Kidney epithelial cell (primary cell): ENCODE data around the gene CHMP6. TPM values are rescaled to one million over a fixed set of nuclear protein-coding genes. Genes with fewer than 3 reads are reported as not detected.

Experiments
- DNase-seq: peaks from one replicate; pipeline ENCODE4 v3.0.0-alpha.2; 2010; ENCODE audit warnings: low read depth
- H3K27me3 ChIP-seq: 2 replicates; pipeline ENCODE4 v1.6.0; 2011; ENCODE audit warnings: low read length; ENCODE audit not compliant: control insufficient read depth, insufficient read depth
- H3K36me3 ChIP-seq: 2 replicates; pipeline ENCODE4 v1.5.1; 2011; ENCODE audit warnings: low read length; ENCODE audit not compliant: control insufficient read depth, insufficient read depth
- H3K4me3 ChIP-seq: 2 replicates; pipeline ENCODE4 v1.5.1; 2011; ENCODE audit warnings: low read depth, mild to moderate bottlenecking, control low read depth, low read length
- CTCF ChIP-seq: IDR thresholded peaks from 2 replicates; pipeline ENCODE4 v1.5.1; 2011; ENCODE audit warnings: mild to moderate bottlenecking, moderate library complexity, low read length, control low read depth, inconsistent platforms; ENCODE audit not compliant: insufficient read depth, poor library complexity, severe bottlenecking
- total RNA-seq: library from RNA; depleted of rRNA; stranded (reverse); fragments of >200 nt; gene quantifications from 2 replicates; pipeline ENCODE4 v1.2.3, GENCODE V29; 2015

Gene CHMP6
- total RNA-seq, 1 donor from 2014 or later, result 26.6 TPM

- H3K36me3 ChIP-seq, result no peaks in the 10 kb centered on the region
- no peak overlapping the region for H3K4me3 ChIP-seq
- peak; percentile 3 for TF ChIP-seq CTCF
- no peaks in the 10 kb centered on the region for H3K27me3 ChIP-seq
- DNase-seq, result no peak
Measured at GRCh38 chr17:81049372-81049911, 57.8 kb downstream of the CHMP6 start.

Other genes with a start within 250 kb of the CHMP6 start
- gene BAIAP2, start 43.3 kb downstream of the CHMP6 start, total RNA-seq, result 80.3 and 83.4 TPM in 2 replicates
- gene PVALEF, start 173.7 kb downstream of the CHMP6 start, total RNA-seq, result not detected in 2 replicates
- 0.33 and 0.55 TPM in 2 replicates for gene AATK, start 174.4 kb downstream of the CHMP6 start, total RNA-seq
- 26.2 and 26.3 TPM in 2 replicates for gene CEP131, start 231.1 kb downstream of the CHMP6 start, total RNA-seq
- 17.0 and 30.6 TPM in 2 replicates for gene TEPSIN, start 247.2 kb downstream of the CHMP6 start, total RNA-seq
- gene NDUFAF8, start 247.5 kb downstream of the CHMP6 start, total RNA-seq, result 45.9 and 63.1 TPM in 2 replicates